H1 (cell line): Measurements from ENCODE around the gene ANKS1B. TPM values are rescaled to one million over a fixed set of nuclear protein-coding genes. Genes with fewer than 3 reads are reported as not detected.

Experiments used
- CTCF ChIA-PET: fragments of 300-600 bp; sonication (Branson Sonifier 250); formaldehyde crosslinking; loops from one replicate; lab custom pipeline; 2021; ENCODE audit not compliant: partially characterized antibody; lab: Charles Lee
- POLR2A ChIA-PET: fragments of 300-600 bp; sonication (Branson Sonifier 250); formaldehyde crosslinking; loops from one replicate; lab custom pipeline; 2021; ENCODE audit warnings: inconsistent platforms; ENCODE audit not compliant: partially characterized antibody; lab: Charles Lee
- DNase-seq, 2 experiments: peaks; one replicate each; pipeline versions ENCODE4 v3.0.0 to v3.0.0-alpha.2; 2010 to 2022; ENCODE audit warnings: low spot score in 2 of 2, low read depth in 1 of 2, mixed read lengths in 1 of 2
- FAIRE-seq: peaks from 2 replicates; lab custom pipeline; 2011; peaks lifted over from hg19 to GRCh38; lab: Jason Lieb, UNC
- H2AFZ ChIP-seq: 2 replicates; pipeline ENCODE4 v1.8.1; 2012; ENCODE audit warnings: low read length, inconsistent platforms
- H2AK5ac ChIP-seq: 2 replicates; pipeline ENCODE4 v1.6.1; 2013; ENCODE audit warnings: low read depth, low read length
- H2BK120ac ChIP-seq: replicated peaks from 2 replicates; pipeline ENCODE3; 2013; ENCODE audit warnings: low read depth, low read length, inconsistent platforms
- H2BK12ac ChIP-seq: 2 replicates; pipeline ENCODE4 v1.6.1; 2013; ENCODE audit warnings: low read depth, low read length
- H2BK15ac ChIP-seq: 2 replicates; pipeline ENCODE4 v1.6.1; 2013; ENCODE audit warnings: low read length
- H2BK20ac ChIP-seq: 2 replicates; pipeline ENCODE4 v1.6.1; 2013; ENCODE audit warnings: low read length
- H2BK5ac ChIP-seq: 2 replicates; pipeline ENCODE4 v1.6.1; 2013; ENCODE audit warnings: low read depth, low read length
- H3K14ac ChIP-seq: 2 replicates; pipeline ENCODE4 v1.6.1; 2013; ENCODE audit warnings: inconsistent platforms; ENCODE audit not compliant: insufficient read length
- H3K18ac ChIP-seq: 2 replicates; pipeline ENCODE4 v1.6.1; 2013; ENCODE audit warnings: low read length; ENCODE audit errors: extremely low read depth
- H3K23ac ChIP-seq: 2 replicates; pipeline ENCODE4 v1.6.1; 2013; ENCODE audit warnings: inconsistent platforms; ENCODE audit not compliant: insufficient read length
- H3K23me2 ChIP-seq: 2 replicates; pipeline ENCODE4 v1.6.1; 2013; ENCODE audit warnings: low read depth, low read length
- H3K27ac ChIP-seq: 2 replicates; pipeline ENCODE4 v1.6.1; 2011; ENCODE audit warnings: low read depth, low read length, inconsistent platforms
- H3K27me3 ChIP-seq, 4 experiments: replicated peaks in 1 of 4; 1 replicate in 1 of 4; 2 replicates in 3 of 4; pipeline versions ENCODE4 v1.6.1 to v1.8.1; 2011 to 2013; ENCODE audit warnings: low read length in 3 of 4, mild to moderate bottlenecking in 3 of 4, inconsistent platforms in 2 of 4, mixed read lengths in 2 of 4, moderate library complexity in 1 of 4; ENCODE audit not compliant: control insufficient read depth in 3 of 4, insufficient read depth in 3 of 4; ENCODE audit errors: extremely low read depth in 1 of 4
- H3K36me3 ChIP-seq, 4 experiments: 2 replicates each; pipeline versions ENCODE4 v1.6.1 to v1.8.1; 2011 to 2013; ENCODE audit warnings: mild to moderate bottlenecking in 4 of 4, low read length in 3 of 4, moderate library complexity in 2 of 4, control low read depth in 1 of 4, inconsistent platforms in 1 of 4; ENCODE audit not compliant: insufficient read depth in 4 of 4, control insufficient read depth in 2 of 4
- H3K4ac ChIP-seq: replicated peaks from 2 replicates; pipeline ENCODE3; 2013; ENCODE audit warnings: low read length, low read depth, mixed read lengths, inconsistent platforms; ENCODE audit not compliant: insufficient read length
- H3K4me1 ChIP-seq, 4 experiments: replicated peaks in 1 of 4; 1 replicate in 1 of 4; 2 replicates in 3 of 4; pipeline versions ENCODE4 v1.6.1 to v1.8.1; 2011 to 2013; ENCODE audit warnings: low read length in 3 of 4, inconsistent platforms in 2 of 4, mixed read lengths in 1 of 4; ENCODE audit not compliant: insufficient read depth in 4 of 4, control insufficient read depth in 3 of 4
- H3K4me2 ChIP-seq, 2 experiments: 2 replicates each; pipeline versions ENCODE4 v1.6.1 to v1.8.1; 2011 to 2013; ENCODE audit warnings: low read depth in 2 of 2, low read length in 2 of 2, control low read depth in 1 of 2, inconsistent platforms in 1 of 2, mild to moderate bottlenecking in 1 of 2; ENCODE audit not compliant: insufficient read depth in 1 of 2
- H3K4me3 ChIP-seq, 4 experiments: fragments of 200-600, 300-600 bp in 1 of 4; sonication (generic), shearing (Covaris generic), sonication (Bioruptor Twin) in 1 of 4; 2 replicates each; pipeline versions ENCODE4 v1.5.1 to v1.8.1; 2011 to 2016; ENCODE audit warnings: low read length in 4 of 4, low read depth in 3 of 4, control low read depth in 2 of 4, inconsistent platforms in 2 of 4, mild to moderate bottlenecking in 2 of 4, mixed read lengths in 1 of 4, moderate library complexity in 1 of 4; ENCODE audit not compliant: insufficient read depth in 2 of 4; ENCODE audit errors: extremely low read depth in 1 of 4
- H3K56ac ChIP-seq: replicated peaks from 2 replicates; pipeline ENCODE3; 2013; ENCODE audit warnings: low read depth, mild to moderate bottlenecking, mixed read lengths, low read length, inconsistent platforms; ENCODE audit not compliant: insufficient read length
- H3K79me1 ChIP-seq: 2 replicates; pipeline ENCODE4 v1.6.1; 2013; ENCODE audit warnings: low read depth, low read length, control low read depth
- H3K79me2 ChIP-seq, 2 experiments: 2 replicates each; pipeline versions ENCODE4 v1.6.1 to v1.8.1; 2012 to 2013; ENCODE audit warnings: low read length in 2 of 2, mild to moderate bottlenecking in 2 of 2, inconsistent platforms in 1 of 2; ENCODE audit not compliant: insufficient read depth in 2 of 2, control insufficient read depth in 1 of 2
- H3K9ac ChIP-seq, 4 experiments: replicated peaks in 1 of 4; 1 replicate in 1 of 4; 2 replicates in 3 of 4; pipeline versions ENCODE4 v1.6.1 to v1.8.1; 2011 to 2013; ENCODE audit warnings: low read depth in 3 of 4, low read length in 3 of 4, control low read depth in 2 of 4, mild to moderate bottlenecking in 2 of 4, moderate library complexity in 2 of 4, inconsistent platforms in 1 of 4; ENCODE audit errors: extremely low read depth in 1 of 4
- H3K9me3 ChIP-seq, 2 experiments: 2 replicates each; pipeline versions ENCODE4 v1.6.1 to v1.8.1; 2012 to 2013; ENCODE audit warnings: mild to moderate bottlenecking in 2 of 2, moderate library complexity in 2 of 2, control low read depth in 1 of 2, inconsistent platforms in 1 of 2, low read depth in 1 of 2, low read length in 1 of 2, mixed read lengths in 1 of 2; ENCODE audit not compliant: insufficient read depth in 2 of 2
- H4K20me1 ChIP-seq, 2 experiments: replicated peaks in 1 of 2; 2 replicates each; pipeline versions ENCODE3 to v1.8.1; 2011 to 2013; ENCODE audit warnings: inconsistent platforms in 2 of 2, low read length in 2 of 2, mild to moderate bottlenecking in 1 of 2; ENCODE audit not compliant: insufficient read depth in 2 of 2, control insufficient read depth in 1 of 2
- H4K5ac ChIP-seq: 2 replicates; pipeline ENCODE4 v1.6.1; 2013; ENCODE audit warnings: low read length, low read depth, mixed read lengths, inconsistent platforms; ENCODE audit not compliant: insufficient read length
- H4K8ac ChIP-seq: 2 replicates; pipeline ENCODE4 v1.8.0; 2013; ENCODE audit warnings: mild to moderate bottlenecking, moderate library complexity, low read length, inconsistent platforms; ENCODE audit not compliant: insufficient read depth; ENCODE audit errors: extremely low read depth
- H4K91ac ChIP-seq: replicated peaks from 2 replicates; pipeline ENCODE3; 2013; ENCODE audit warnings: low read length, mixed read lengths, inconsistent platforms; ENCODE audit not compliant: insufficient read length
- BACH1 ChIP-seq: IDR thresholded peaks from 2 replicates; pipeline ENCODE4 v1.6.1; 2012; ENCODE audit warnings: low read length, improper control_type of control experiment
- BCL11A ChIP-seq, 2 experiments: IDR thresholded peaks; one replicate each; pipeline ENCODE4 v1.6.1; 2011; ENCODE audit warnings: low read depth in 2 of 2, low read length in 2 of 2, mild to moderate bottlenecking in 2 of 2
- CBX8 ChIP-seq: fragments of 300-800, 300-1000 bp; sonication (generic); IDR thresholded peaks from 2 replicates; pipeline ENCODE4 v1.7.1; 2016; ENCODE audit warnings: low read depth, low read length, borderline replicate concordance
- CHD2 ChIP-seq: IDR thresholded peaks from 2 replicates; pipeline ENCODE4 v1.6.1; 2012; ENCODE audit warnings: low read length, improper control_type of control experiment
- CREB1 ChIP-seq: IDR thresholded peaks from 2 replicates; pipeline ENCODE4 v1.6.1; 2012; ENCODE audit warnings: inconsistent platforms
- EGR1 ChIP-seq: IDR thresholded peaks from 2 replicates; pipeline ENCODE4 v1.6.1; 2011; ENCODE audit warnings: low read depth, low read length, borderline replicate concordance
- GTF2F1 ChIP-seq: IDR thresholded peaks from 2 replicates; pipeline ENCODE4 v1.6.1; 2012; ENCODE audit warnings: low read depth, low read length, improper control_type of control experiment, borderline replicate concordance
- NRF1 ChIP-seq: IDR thresholded peaks from 2 replicates; pipeline ENCODE4 v1.6.1; 2011; ENCODE audit warnings: mild to moderate bottlenecking, low read depth, low read length, improper control_type of control experiment
- RXRA ChIP-seq: IDR thresholded peaks from 2 replicates; pipeline ENCODE4 v1.6.1; 2011; ENCODE audit warnings: low read depth, mild to moderate bottlenecking, low read length, moderate library complexity; ENCODE audit not compliant: insufficient read depth
- WGBS, 2 experiments: shearing (Covaris generic) in 1 of 2; methylation state at CpG; one replicate each; pipeline versions ENCODE4 v1.1.6 to v1.1.7; 2013 to 2015; ENCODE audit warnings: low lambda C conversion rate in 2 of 2, mixed read lengths in 2 of 2, inconsistent platforms in 1 of 2, low coverage in 1 of 2, missing lambda C conversion rate in 1 of 2; ENCODE audit not compliant: insufficient replicate concordance in 2 of 2, insufficient coverage in 1 of 2, insufficient read length in 1 of 2; ENCODE audit errors: extremely low coverage in 1 of 2, missing lambda C conversion rate in 1 of 2; 5-methylcytosine and 5-hydroxymethylcytosine counted together
- polyA plus RNA-seq, 7 experiments: library from polyadenylated mRNA; depleted of rRNA in 3 of 7; stranded (reverse) in 5 of 7; unstranded in 2 of 7; fragments of >200 nt in 5 of 7; fragments of 200-250 nt in 2 of 7; gene quantifications; 1 replicate in 5 of 7; 2 replicates in 1 of 7; 4 replicates in 1 of 7; pipeline versions ENCODE4 v1.2.1 to v1.2.3, GENCODE V29; 2011 to 2013; ENCODE audit warnings: missing spikeins in 2 of 7, mixed read lengths in 2 of 7
- total RNA-seq: library from RNA; stranded (reverse); fragmentation: NEBNext Ultra II Directional; extraction: Animal tissue kit (Norgen Biotek cat#: 25700); gene quantifications from 2 replicates; pipeline ENCODE4 v1.2.1, GENCODE V29; 2021
- TF ChIP-seq, protein P1 (sequence below): IDR thresholded peaks from 2 replicates; pipeline ENCODE4 v1.6.1; 2012; ENCODE audit warnings: inconsistent platforms
- TF ChIP-seq, protein P2 (sequence below): IDR thresholded peaks from 2 replicates; pipeline ENCODE4 v1.6.1; 2011; ENCODE audit warnings: low read length, improper control_type of control experiment

Gene ANKS1B
- total and polyA plus RNA-seq, 2 of the 8 experiments (the other 6 are each of a cell fraction or from before 2014, with no cell fraction given): 2.7 to 6.1 TPM

DNA sequence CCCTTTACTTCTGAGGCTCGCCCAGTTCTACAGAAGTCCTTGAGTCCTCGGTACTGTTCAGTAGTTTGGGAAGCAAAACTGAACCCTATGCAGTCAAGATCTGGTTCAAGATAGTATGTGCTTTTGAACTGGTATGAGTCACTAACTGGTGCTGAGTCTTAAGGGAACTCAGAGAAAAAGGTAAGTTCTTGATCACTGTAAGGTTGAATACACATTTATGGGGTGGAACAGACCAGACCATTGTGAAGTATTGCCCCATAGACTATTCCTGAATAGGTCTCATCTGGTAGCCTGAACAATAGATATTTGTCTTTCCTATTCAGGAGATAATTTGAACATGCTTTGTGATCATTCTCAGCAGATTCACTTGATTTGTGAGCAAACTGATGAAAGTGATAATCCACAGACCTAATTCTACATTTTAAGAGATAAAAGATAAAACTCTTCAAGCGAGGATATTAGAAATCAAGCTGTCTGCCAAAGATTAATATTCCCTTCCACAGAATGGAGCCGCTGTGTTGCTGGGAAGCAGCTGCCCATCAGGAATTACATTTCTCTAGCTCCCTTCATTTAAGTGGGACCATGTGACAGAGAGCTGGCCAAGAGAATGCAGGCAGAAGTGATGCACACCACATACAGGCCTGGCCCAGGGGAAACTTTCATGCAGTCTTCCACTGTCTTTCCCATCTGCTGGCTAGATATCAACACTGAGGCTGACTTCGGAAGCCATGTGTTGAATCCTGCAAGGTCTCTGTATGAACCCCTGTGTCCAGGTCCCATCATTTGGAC is 707.0 kb downstream of the ANKS1B start:
- Histone ChIP-seq H3K27me3 (no peaks in the 10 kb centered on the region), H3K56ac (no peak overlapping the region), H3K9ac (no peak overlapping the region), H3K18ac (no peak overlapping the region), H3K79me2 (no peaks in the 10 kb centered on the region), H3K4me1 (no peaks in the 10 kb centered on the region), H2BK12ac (no peak overlapping the region), H4K5ac (no peak overlapping the region), H3K23me2 (peaks cover 2% of the 10 kb centered on the region; the same call in 1 of the 2 replicates), H3K36me3 (no peaks in the 10 kb centered on the region), H4K8ac (no peak overlapping the region), H2BK20ac (no peak overlapping the region), H2AFZ (no peak overlapping the region), H3K9me3 (no peaks in the 10 kb centered on the region), H2BK120ac (no peak overlapping the region), H2AK5ac (no peak overlapping the region), H3K27ac (no peak overlapping the region), H4K91ac (no peak overlapping the region), H3K4me3 (no peak overlapping the region), H3K4me2 (no peak overlapping the region), H2BK5ac (no peak overlapping the region), H4K20me1 (no peaks in the 10 kb centered on the region), H3K23ac (no peak overlapping the region), H3K79me1 (no peaks in the 10 kb centered on the region), H3K4ac (no peak overlapping the region), H2BK15ac (no peak overlapping the region), H3K14ac (no peak overlapping the region)
- TF ChIP-seq CREB1 (no peak), NRF1 (no peak), CHD2 (no peak), EGR1 (no peak), BCL11A (IDR thresholded peaks at IDR 0.05; ENCODE audit: low read depth in 2 of 2, low read length in 2 of 2) (no peak), RXRA (no peak), CBX8 (no peak), BACH1 (no peak), GTF2F1 (no peak)
- TF ChIP-seq, protein P1, sequence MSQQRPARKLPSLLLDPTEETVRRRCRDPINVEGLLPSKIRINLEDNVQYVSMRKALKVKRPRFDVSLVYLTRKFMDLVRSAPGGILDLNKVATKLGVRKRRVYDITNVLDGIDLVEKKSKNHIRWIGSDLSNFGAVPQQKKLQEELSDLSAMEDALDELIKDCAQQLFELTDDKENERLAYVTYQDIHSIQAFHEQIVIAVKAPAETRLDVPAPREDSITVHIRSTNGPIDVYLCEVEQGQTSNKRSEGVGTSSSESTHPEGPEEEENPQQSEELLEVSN: no peak
- TF ChIP-seq, protein P2, sequence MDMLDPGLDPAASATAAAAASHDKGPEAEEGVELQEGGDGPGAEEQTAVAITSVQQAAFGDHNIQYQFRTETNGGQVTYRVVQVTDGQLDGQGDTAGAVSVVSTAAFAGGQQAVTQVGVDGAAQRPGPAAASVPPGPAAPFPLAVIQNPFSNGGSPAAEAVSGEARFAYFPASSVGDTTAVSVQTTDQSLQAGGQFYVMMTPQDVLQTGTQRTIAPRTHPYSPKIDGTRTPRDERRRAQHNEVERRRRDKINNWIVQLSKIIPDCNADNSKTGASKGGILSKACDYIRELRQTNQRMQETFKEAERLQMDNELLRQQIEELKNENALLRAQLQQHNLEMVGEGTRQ: no peak
- no peak for DNase-seq
- CTCF ChIA-PET: no interaction called here
- no peak for FAIRE-seq
- WGBS, 2 experiments: 95% methylated on average over 5 of the region's 5 CpGs; no CpG with 5 or more reads in 1 of the 2 experiments
- POLR2A ChIA-PET: no interaction called here
